ENCODE measurements around the gene CP.

DNA sequence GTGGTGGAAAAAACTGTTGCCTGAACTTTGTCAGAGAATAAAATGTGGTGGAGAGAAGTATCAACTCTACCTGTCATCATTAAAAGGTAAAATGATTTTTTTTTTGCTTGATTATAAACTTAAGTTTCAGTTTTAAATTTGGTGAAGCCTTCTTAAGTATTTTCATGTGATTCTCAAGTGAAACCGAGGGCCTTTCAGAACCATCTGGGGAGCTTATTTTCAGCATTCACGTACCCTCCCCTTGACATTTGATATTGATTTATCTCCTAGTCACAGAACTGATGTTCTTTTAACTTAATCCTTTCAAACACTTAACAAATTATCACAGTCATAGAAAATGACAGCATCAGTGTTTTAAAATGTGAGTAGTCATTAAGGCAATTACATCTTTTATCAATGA, 53.7 kb downstream of the CP start:
- TF ChIP-seq, protein P1, sequence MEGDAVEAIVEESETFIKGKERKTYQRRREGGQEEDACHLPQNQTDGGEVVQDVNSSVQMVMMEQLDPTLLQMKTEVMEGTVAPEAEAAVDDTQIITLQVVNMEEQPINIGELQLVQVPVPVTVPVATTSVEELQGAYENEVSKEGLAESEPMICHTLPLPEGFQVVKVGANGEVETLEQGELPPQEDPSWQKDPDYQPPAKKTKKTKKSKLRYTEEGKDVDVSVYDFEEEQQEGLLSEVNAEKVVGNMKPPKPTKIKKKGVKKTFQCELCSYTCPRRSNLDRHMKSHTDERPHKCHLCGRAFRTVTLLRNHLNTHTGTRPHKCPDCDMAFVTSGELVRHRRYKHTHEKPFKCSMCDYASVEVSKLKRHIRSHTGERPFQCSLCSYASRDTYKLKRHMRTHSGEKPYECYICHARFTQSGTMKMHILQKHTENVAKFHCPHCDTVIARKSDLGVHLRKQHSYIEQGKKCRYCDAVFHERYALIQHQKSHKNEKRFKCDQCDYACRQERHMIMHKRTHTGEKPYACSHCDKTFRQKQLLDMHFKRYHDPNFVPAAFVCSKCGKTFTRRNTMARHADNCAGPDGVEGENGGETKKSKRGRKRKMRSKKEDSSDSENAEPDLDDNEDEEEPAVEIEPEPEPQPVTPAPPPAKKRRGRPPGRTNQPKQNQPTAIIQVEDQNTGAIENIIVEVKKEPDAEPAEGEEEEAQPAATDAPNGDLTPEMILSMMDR (IDR thresholded peaks at IDR 0.05; ENCODE audit: insufficient read depth, low read depth, low read length), result no peak
- no peak for TF ChIP-seq EZH2 (IDR thresholded peaks at IDR 0.05; ENCODE audit: insufficient read depth, low read length)

Measured in astrocyte (in vitro differentiated cells and primary cell).